Coronary artery (tissue), 2 donors: ENCODE data around the gene AMDHD2.
"Not testable (repeated sequence)": the region's sequence is repeated elsewhere in the genome, so short reads cannot be mapped to it uniquely, and the experiment has no call there.

Source experiments
- DNase-seq: peaks from one replicate; pipeline ENCODE4 v3.0.0-alpha.2; 2017; ENCODE audit warnings: low spot score
- H3K27ac ChIP-seq, 2 donors: fragments of 200-600 bp; sonication (generic); one replicate each; pipeline ENCODE4 v1.5.1; 2016 to 2019
- H3K4me3 ChIP-seq: fragments of 200-600 bp; sonication (generic); 2 replicates; pipeline ENCODE4 v1.5.1; 2016; ENCODE audit warnings: mild to moderate bottlenecking, moderate library complexity
- TF ChIP-seq, protein P1 (sequence below): fragments of 200-600 bp; sonication (generic); IDR thresholded peaks from one replicate; pipeline ENCODE4 v1.5.1; 2019; ENCODE audit warnings: antibody characterized with exemption

AMDHD2 gene

DNA sequence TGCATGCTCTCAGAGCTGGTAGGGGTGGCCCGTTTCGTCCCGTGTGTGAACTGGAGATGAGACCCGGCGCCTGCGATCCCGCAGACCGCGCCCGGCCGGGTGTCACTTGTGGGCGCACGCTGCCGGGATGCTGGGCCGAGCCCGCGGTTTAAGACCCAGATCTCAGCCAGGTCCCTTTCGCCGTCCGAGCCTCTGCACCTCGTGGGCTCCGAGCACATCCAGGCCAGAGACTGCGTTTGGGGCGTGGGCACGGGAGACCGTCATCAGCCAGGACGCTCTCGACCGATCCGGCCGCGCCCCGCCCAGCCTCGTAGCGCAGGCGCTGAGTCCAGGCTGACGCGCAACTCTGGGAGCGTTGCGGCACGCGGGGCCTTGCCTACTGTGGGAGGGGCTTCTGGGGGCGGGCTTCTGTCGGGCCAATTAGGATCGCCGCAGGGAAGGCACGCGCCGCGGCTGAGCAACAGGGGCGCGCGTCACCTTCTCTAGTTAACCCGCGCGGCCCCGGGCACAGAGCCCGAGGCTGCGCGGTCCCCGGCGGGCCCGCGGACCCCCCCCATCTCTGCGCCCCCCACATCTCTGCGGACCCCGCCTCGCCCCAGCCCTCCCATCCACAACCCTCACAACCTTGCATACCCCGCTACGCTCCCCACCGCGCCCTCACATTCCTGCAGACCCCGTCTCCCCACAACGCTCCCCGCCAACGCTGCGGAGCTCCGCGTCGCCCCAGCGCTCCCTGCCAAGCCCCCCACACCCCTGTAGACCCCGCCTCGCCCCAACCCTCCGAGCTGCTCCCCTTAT is 11.7 kb downstream of the AMDHD2 start:
- TF ChIP-seq, protein P1, sequence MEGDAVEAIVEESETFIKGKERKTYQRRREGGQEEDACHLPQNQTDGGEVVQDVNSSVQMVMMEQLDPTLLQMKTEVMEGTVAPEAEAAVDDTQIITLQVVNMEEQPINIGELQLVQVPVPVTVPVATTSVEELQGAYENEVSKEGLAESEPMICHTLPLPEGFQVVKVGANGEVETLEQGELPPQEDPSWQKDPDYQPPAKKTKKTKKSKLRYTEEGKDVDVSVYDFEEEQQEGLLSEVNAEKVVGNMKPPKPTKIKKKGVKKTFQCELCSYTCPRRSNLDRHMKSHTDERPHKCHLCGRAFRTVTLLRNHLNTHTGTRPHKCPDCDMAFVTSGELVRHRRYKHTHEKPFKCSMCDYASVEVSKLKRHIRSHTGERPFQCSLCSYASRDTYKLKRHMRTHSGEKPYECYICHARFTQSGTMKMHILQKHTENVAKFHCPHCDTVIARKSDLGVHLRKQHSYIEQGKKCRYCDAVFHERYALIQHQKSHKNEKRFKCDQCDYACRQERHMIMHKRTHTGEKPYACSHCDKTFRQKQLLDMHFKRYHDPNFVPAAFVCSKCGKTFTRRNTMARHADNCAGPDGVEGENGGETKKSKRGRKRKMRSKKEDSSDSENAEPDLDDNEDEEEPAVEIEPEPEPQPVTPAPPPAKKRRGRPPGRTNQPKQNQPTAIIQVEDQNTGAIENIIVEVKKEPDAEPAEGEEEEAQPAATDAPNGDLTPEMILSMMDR, result no peak

DNA sequence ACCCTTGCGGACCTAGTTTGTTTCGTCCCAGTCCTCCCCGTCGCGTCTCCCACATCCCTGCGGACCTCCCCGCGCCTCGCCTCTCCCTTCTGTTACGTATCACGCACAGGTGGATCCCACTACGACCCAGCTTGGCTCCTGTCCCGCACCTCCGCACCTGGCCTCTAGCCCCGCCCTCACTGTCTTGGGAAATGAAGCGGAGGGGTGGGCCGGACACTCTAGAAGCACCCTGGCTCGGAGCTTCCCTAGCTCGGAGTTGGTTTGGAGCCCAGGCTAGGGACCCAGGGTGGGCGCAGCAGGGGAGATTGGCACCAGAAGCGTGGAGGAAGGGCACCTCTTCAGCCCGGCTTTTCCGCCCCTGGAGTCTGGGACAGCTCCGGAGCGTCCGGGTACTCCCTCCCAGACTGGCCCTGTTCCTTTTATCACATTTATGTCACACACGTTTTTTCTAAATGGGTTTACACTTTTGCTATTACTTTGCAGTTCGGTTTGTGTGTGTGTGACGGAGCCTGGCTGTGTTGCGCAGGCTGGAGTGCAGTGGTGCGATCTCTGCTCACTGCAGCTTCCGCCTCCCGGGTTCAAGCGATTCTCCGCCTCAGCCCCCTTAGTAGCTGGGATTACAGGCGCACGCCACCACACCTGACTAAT is 12.4 kb downstream of the AMDHD2 start:
- TF ChIP-seq, protein P1, result no peak
- Histone ChIP-seq H3K27ac (peak overlapping the region; percentile 96 to 99), H3K4me3 (peak overlapping the region; percentile 88)
- DNase-seq, result peak; percentile 85

More for the DNA sequence above, 11.7 kb downstream of the AMDHD2 start:
- Histone ChIP-seq H3K4me3 (peak overlapping the region; percentile 88), H3K27ac (peak overlapping the region; percentile 96 to 99)
- peak; percentile 99 for DNase-seq

DNA sequence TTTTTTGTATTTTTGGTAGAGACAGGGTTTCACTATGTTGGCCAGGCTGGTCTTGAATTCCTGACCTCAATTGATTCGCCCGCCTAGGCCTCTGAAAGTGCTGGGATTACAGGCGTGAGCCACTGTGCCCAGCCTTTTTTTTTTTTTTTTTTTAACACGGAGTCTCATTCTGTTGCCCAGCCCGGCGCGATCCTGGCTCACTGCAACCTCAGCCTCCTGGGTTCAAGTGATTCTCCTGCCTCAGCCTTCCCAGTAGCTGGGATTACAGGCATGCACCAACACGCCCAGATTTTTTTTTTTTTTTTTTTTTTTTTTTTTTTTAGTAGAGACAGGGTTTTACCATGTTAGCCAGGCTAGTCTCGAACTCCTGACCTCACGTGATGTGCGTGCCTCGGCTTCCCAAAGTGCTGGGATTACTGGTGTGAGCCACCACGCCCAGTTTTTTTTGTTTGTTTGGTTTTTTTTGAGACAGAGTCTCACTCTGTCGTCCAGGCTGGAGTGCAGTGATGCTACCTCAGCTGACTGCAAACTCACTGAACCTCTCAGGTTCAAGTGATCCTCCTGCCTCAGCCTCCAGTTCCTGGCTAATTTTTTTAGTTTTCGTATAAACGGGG is 13.1 kb downstream of the AMDHD2 start:
- H3K4me3 ChIP-seq, result peak overlapping the region; percentile 88
- not testable (repeated sequence) for DNase-seq
- H3K27ac ChIP-seq, result peak overlapping the region; percentile 96 to 99

DNA sequence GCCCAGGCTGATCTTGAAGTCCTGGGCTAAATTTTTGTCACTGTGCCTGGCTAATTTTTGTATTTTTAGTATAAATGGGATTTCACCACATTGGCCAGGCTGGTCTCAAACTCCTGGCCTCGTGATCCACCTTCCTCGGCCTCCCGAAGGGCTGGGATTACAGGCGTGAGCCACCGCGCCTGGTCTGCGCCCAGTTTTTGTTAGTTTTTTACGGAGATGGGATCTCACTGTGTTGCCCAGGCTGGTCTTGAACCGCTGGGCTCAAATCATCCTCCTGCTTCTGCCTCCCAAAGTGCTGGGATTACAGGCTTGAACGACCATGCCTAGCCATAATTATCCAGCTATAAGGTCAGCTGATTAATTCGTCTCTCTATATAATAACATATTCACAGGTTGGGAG is 13.7 kb downstream of the AMDHD2 start:
- H3K27ac ChIP-seq, result no peak overlapping the region
- TF ChIP-seq, protein P1, result no peak
- H3K4me3 ChIP-seq, result no peak overlapping the region
- DNase-seq, result no peak

DNA sequence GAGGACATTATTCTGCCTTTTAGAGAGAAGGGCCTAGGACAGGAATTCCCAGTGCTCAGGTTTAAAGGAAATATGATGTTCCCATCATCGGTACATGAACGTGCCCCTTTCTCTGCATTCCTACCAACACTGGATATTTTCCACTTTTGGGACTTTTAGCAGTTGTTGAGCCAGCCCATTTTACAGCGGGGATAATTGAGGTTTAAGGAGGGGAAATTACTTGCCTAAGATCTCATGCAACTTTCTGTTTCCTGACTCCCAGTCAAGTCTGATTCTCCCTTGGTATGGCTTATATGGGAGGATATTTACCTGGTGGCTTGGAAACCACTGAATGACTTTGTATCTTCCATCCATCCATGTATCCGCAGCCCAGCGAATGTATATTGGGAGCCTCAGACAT is 14.2 kb downstream of the AMDHD2 start:
- not testable (repeated sequence) for DNase-seq, H3K4me3 ChIP-seq, H3K27ac ChIP-seq

DNA sequence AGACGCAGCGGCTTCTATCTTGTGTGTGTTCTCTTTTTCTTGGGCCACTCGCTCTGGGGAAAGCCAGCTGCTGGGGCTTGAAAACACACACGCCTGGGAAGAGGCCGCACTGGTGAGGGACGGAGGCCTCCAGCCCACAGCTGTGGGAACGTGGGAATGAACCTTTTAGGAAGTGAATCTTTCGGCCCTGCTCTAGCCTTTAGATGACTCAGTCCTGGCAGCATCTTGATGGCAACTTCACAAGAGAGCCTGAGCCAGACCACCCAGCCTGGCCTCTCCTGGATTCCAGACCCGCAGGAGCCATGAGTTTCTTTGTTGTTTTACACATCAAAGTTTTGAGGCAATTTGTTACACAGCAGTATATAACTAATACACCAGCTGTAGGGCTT is 15.4 kb downstream of the AMDHD2 start:
- TF ChIP-seq, protein P1, result no peak
- peak overlapping the region in 1 of 2 donors; percentile 83 for H3K27ac ChIP-seq
- DNase-seq, result peak; percentile 77
- H3K4me3 ChIP-seq, result no peak overlapping the region

DNA sequence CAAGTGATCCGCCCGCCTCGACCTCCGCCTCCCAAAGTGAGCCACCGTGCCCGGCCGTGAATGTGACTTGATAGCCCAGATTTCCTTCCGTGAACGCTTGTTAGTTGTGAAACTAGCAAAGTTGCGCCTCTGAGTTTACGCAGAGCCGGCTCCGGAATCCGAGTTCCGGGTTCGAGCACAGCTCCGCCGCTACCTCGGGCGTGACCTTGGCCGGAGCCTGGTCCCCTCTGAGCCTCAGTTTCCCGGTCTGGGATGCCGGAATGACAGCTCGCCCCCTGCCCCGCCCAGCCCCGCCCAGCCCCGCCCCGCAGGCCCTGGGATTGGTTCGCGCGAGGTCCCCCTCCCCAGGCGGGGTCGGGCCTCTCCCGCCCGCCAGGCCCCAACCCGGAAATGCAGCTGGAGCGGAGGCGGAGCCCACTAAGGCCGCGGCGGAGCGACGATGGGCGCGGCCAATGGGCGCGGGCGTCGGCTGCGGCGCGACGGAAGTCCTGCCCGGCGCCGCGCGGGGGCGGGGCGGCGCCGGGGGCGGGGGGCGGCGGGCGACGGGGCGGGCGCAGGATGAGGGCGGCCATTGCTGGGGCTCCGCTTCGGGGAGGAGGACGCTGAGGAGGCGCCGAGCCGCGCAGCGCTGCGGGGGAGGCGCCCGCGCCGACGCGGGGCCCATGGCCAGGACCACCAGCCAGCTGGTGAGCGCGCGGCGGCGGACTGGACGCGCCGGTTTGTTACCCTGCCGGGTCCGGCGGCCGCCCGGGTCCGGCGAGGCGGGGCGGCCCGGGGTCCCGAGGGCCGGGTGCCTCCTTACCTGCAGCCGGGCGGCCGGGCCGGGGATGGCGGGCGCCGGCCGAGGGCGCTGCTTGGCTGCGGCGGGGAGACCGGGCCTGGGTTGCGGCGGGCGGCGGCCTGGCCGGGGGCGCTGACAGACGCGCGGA is 17.5 kb downstream of the AMDHD2 start, which contains the start of gene PDPK1:
Gene PDPK1 (plus strand): TSS at position 571 of the 929 bp plus-strand sequence. CDS start 92 bp downstream, at position 663.
- Histone ChIP-seq H3K4me3 (peak within 1 kb of the TSS; percentile 98), H3K27ac (peak within 1 kb of the TSS; percentile 62 to 96)
- TF ChIP-seq, protein P1, result no peak
- peak; percentile 96 for DNase-seq

DNA sequence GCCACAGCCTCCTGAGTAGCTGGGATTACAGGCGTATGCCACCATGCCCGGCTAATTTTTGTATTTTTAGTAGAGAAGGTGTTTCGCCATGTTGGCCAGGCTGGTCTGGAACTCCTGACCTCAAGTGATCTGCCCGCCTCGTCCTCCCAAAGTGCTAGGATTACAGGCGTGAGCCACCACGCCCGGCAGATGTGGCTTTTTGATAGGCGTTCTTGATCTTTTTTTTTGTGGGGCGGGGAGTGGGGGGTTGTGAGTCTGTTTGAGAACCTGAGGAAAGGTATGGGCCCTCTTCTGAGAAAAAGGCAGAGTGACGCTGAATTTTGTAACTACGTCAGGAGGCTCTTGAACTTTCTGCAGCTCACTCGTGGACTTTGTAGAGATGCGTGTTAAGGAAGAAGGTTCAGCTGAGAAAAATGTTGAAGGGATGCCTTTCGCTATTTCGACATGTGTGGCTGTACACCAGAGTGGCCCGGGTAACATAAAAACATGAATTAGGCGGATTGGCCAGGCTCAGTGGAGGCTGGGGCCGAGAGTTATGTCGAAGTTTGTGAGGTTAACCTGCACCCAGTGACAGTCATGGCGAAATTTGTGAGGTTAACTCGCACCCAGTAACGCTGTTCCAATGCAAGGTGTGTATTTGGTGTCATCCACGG is 19.1 kb downstream of the AMDHD2 start:
- DNase-seq, H3K27ac ChIP-seq: not testable (repeated sequence)

DNA sequence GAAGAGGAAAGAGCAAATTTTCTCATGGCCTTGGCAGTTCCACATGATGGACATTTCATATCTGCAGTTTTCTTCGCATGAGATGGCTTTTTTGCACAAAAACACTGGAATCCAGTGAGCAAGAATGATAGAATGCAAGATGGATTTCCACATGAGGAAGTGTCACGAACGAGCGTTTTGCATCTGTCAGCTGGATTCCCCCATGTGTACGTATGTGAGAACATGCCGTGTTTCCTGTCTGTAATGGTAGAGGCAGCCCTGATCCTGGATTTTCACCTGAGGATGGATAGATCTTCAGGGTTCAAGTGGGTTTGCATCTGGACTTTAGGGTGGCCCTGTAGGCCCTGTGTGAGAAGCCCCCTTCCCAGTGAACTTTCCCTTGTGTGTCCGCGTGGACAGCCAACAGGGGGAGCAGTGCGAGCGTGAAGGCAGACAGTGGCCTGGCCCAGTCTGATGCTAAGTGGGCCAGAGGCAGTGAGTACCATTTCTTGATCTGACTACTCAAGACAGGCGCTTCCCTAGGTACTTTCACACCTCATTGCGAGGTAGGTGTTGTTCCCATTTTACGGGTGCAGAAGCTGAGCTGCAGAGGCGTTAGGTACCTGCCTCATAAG is 19.8 kb downstream of the AMDHD2 start:
- not testable (repeated sequence) for DNase-seq, H3K27ac ChIP-seq
- peak overlapping the region; percentile 98 for H3K4me3 ChIP-seq

More for the DNA sequence above, 19.1 kb downstream of the AMDHD2 start:
- H3K4me3 ChIP-seq, result peak overlapping the region; percentile 98

DNA sequence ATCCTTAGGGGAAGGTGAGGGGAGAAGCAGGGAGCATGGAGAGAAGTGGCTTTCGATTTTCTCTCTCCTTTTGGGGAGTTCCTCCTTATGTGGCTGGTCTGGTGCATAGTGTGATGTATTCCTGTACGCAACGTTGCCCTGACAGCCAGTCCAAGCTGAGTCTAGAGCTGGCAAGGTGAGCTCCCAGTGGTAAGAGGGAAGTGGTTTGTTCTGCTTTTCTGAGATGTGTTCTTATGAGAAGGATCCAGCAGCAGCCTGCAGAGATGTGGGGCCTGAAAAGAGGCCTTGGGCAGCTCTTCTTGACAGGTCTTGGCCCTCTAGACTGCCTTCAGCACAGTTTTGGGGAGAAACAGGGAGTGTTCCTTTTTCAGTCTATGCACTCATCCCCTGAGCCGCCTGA is 20.7 kb downstream of the AMDHD2 start:
- H3K27ac ChIP-seq, DNase-seq, H3K4me3 ChIP-seq: not testable (repeated sequence)
